ENCODE measurements around the gene ZCWPW1.
"Not testable (repeated sequence)": the region's sequence is repeated elsewhere in the genome, so short reads cannot be mapped to it uniquely, and the experiment has no call there.

ZCWPW1 gene

GRCh38 chr7:100397315-100398081, 31.0 kb downstream of the ZCWPW1 start:
- no peak for DNase-seq

GRCh38 chr7:100396421-100396982, 32.0 kb downstream of the ZCWPW1 start:
- DNase-seq = no peak

- no peak for DNase-seq
These were observed 34.4 kb downstream of the ZCWPW1 start for GRCh38 chr7:100394077-100394476.

GRCh38 chr7:100393233-100393905, 35.1 kb downstream of the ZCWPW1 start:
- DNase-seq = no peak

DNA sequence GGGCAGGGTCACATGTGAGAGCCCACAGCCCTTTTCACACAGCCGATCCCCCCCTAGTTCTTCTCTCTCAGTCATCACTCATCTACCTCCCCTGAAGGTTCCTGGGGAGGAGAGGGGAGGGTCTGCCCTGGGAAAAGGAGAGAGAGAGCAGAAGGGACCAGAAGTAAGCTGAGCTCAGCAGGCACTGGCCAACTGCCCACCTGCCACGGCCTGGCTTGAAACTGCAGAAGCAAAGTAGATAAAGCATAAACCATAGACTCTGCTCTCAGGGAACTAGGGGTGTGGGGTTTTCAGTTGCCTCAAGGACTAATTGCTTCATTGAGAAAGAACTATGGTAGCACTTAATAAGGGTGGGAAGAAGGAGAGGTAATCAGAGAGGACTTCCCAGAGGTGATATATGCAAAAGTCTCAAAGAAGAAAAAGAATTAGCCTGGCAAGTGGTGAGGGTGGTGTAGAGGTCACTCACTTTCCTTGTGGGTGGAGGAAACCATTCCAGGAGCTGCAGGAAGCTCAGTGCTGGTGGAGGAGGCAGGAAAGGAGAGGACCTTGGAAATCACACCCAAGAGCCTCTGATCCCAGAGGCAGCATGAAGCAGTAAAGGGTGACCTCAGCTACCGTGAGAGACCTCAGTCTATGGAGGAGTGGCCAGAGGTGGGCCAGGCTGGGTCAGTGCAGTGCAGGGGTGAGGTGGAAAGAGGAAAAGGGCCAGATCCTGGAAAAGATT, 38.1 kb downstream of the ZCWPW1 start:
- DNase-seq = no peak

- DNase-seq = no peak
These were observed 38.9 kb downstream of the ZCWPW1 start for GRCh38 chr7:100389437-100390088.

DNA sequence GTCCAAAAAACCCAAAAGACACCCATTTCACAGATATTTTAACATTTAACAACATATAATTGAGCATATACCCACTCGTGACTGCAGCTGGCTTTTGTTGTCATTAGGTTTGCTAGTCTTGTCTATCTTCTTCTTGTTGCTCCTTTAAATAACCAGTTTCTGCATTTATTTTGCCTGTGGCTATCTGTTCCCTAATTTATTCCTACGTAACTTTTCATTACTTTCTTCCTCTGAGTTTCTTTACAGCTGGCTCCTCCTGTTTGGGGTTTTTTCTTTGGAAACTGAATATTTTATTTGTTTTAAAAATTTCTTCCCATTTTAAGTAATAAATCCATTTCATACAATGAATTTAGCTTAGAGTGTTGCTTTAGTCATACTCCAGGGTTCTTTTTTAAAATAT, 40.8 kb downstream of the ZCWPW1 start:
- no peak for DNase-seq

GRCh38 chr7:100386940-100387339, 41.6 kb downstream of the ZCWPW1 start:
- no peak for DNase-seq

DNA sequence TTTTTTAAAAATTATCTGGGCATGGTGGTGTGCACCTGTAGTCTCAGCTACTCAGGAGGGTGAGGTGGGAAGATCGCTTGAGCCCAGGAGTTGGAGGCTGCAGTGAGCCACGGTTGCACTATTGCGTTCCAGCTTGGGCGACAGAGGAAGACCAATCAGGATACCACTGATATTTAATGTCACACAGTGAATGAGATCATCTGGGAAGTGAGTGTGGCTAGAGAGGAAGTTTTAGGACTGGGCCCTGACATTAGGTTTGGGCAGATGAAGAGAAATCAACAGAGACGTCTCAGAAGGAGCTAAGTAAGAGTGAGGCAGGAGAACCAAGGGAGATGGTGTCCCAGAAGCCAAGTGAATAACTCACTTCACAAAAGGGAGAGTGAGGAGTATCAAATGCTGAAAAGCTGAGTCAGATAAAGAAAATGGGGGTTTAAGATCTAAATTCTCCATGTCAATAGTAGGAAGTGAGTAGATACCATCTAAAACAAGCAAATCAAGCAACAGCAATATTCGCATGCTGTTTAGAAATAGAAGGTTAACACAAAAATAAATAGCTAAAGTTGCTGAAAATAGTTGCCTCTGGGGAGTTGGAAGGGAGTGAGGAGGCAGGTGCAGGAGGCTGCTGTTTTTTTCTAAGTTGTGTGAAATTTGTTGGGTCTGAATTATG, 43.7 kb downstream of the ZCWPW1 start:
- no peak for DNase-seq

GRCh38 chr7:100382234-100382853, 46.2 kb downstream of the ZCWPW1 start:
- DNase-seq = not testable (repeated sequence)

DNA sequence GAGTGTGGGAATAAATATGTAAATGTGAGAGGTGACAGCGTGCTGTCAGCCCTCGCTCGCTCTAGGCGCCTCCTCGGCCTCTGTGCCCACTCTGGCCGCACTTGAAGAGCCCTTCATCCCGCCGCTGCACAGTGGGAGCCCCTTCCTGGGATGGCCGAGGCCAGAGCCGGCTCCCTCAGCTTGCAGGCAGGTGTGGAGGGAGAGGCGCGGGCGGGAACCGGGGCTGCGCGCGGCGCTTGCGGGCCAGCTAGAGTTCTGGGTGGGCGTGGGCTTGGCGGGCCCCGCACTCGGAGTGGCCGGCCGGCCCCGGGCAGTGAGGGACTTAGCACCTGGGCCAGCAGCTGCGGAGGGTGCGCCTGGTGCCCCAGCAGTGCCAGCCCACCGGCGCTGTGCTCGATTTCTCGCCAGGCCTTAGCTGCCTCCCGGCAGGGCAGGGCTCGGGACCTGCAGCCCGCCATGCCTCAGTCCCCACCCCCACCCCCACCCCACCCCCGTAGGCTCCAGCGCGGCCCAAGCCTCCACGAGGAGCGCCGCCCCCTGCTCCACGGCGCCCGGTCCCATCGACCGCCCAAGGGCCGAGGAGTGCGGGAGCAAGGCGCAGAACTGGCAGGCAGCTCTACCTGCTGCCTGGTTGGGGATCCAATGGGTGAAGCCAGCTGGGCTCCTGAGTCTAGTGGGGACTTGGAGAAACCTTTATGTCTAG, 46.8 kb downstream of the ZCWPW1 start:
- DNase-seq = not testable (repeated sequence)

GRCh38 chr7:100380196-100380595, 48.3 kb downstream of the ZCWPW1 start:
- no peak for DNase-seq

DNA sequence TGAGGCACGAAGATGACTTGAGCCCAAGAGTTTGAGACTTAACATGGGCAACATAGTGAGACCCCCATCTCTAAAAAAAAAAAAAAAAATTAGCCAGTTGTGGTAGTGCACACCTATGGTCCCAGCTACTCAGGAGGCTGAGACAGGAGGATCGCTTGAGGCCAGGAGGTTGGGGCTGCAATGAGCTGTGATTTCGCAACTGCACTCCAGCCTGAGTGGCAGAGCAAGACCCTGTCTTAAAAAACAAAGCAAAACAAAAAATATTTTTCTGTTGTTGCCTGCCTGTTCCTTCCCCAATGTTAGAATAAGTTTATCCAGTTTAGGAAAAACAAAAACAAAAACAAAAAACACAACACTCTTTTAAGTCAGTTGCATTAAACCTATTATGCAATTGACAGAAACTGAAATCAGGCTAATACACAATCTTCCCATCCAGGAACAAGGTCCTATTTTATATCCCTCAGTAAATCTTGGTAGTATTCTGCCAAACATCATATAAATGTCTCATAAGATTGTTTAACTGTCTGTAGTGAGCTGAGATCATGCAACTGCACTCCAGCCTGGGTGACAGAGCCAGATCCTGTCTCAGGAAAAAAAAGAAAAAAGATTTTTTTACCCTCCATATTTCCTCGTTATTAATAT, 50.3 kb downstream of the ZCWPW1 start:
- DNase-seq = no peak

GRCh38 chr7:100376066-100376465, 52.4 kb downstream of the ZCWPW1 start:
- DNase-seq = no peak

GRCh38 chr7:100374601-100375000, 53.9 kb downstream of the ZCWPW1 start:
- DNase-seq = no peak

DNA sequence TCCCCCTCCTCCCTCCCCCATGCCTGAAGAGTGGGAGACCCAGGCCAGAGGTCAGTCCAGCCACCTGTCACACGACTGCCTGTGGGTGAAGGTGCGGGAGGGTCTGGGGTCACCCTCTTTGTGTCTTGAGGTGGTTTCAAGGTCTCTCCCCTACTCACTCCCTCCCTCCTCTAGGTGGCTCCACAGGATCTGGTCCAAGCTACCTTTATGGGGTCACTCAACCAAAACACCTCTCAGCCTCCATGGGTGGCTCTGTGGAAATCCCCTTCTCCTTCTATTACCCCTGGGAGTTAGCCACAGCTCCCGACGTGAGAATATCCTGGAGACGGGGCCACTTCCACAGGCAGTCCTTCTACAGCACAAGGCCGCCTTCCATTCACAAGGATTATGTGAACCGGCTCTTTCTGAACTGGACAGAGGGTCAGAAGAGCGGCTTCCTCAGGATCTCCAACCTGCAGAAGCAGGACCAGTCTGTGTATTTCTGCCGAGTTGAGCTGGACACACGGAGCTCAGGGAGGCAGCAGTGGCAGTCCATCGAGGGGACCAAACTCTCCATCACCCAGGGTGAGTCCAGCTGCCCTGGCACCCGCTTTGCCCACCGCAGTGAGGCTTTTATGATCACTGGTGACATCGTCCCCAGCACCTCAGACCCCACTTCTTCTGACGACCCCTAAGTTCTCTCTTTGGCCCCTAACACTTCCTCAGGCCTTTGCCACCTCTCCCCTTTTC, 54.5 kb downstream of the ZCWPW1 start:
- DNase-seq = not testable (repeated sequence)

DNA sequence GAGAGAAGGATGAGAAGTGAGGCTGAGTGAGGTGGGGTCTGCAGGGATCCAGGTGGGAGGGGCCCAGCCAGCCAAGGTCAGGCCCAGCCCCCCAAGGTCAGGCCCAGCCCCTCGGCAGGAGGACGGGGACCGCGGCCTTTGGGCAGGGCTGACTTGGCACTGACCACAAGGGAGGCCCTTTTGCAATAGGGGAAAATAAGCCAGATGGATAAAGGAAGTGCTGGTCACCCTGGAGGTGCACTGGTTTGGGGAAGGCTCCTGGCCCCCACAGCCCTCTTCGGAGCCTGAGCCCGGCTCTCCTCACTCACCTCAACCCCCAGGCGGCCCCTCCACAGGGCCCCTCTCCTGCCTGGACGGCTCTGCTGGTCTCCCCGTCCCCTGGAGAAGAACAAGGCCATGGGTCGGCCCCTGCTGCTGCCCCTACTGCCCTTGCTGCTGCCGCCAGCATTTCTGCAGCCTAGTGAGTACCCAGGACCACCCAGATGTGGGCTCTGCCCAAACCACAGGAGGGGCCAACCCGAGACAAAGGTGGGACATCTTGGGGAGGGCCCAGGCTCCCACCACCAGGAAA, 55.2 kb downstream of the ZCWPW1 start, which contains the start of gene PILRA:
PILRA (plus strand) TSS at position 227 of the 571 bp plus-strand sequence; CDS start at position 397, 170 bp downstream.
- no peak for DNase-seq

- DNase-seq = no peak
These were observed 55.8 kb downstream of the ZCWPW1 start for GRCh38 chr7:100372694-100373093.

GRCh38 chr7:100372256-100372655, 56.2 kb downstream of the ZCWPW1 start:
- no peak for DNase-seq

All from activated CD4-positive, alpha-beta T cell treated with anti-CD3 and anti-CD28 coated beads, Interleukin-2, amount 50 U/mL, for 1 hour (primary cell).